HG03175 (cell line): ENCODE data around the gene CLIC5.

ENCODE experiments used
- ATAC-seq: cut with Tn5 transposase; IDR thresholded peaks from one replicate; pipeline ENCODE4 v1.9.1; 2021; ENCODE audit warnings: mild to moderate bottlenecking, moderate library complexity; ENCODE audit not compliant: unreplicated experiment

Gene CLIC5

DNA sequence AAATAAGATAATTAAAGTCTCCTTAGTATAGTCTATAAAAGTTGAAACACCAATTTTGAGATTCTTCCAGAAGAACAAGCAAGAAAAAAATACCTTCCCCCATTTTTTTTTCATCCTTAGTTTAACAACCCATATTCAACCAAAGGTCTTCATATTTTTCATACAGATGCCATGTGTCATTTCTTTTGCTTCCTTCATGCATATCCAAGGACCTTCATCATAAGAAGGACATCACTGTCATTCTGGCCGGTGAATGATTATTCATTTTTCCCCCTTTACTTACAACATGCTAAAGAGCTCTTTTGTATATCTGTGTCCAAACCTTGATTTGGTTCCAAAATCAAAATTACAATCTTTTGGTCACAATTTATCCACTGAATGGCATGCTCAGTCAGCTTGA lies 21.3 kb upstream of the CLIC5 start:
- no peak for ATAC-seq

DNA sequence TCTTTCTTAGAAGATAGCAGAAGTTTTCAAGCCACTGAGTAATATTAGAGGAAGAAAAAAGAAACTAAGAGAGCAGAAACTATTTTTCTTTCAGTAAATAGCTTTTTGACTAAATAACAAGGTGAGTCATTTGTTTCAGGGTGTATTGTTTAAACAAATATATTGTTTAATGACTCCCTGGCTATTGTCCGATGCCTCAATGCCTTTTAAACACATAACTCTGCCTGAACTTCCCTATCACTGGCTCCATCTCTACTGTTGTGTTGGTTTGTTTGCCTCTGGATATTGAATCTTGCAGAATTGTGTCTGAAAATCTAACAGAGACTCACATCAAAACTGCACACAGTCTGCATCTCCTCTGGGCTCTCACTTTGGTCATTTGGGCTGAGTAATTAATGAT lies 19.6 kb upstream of the CLIC5 start:
- no peak for ATAC-seq

DNA sequence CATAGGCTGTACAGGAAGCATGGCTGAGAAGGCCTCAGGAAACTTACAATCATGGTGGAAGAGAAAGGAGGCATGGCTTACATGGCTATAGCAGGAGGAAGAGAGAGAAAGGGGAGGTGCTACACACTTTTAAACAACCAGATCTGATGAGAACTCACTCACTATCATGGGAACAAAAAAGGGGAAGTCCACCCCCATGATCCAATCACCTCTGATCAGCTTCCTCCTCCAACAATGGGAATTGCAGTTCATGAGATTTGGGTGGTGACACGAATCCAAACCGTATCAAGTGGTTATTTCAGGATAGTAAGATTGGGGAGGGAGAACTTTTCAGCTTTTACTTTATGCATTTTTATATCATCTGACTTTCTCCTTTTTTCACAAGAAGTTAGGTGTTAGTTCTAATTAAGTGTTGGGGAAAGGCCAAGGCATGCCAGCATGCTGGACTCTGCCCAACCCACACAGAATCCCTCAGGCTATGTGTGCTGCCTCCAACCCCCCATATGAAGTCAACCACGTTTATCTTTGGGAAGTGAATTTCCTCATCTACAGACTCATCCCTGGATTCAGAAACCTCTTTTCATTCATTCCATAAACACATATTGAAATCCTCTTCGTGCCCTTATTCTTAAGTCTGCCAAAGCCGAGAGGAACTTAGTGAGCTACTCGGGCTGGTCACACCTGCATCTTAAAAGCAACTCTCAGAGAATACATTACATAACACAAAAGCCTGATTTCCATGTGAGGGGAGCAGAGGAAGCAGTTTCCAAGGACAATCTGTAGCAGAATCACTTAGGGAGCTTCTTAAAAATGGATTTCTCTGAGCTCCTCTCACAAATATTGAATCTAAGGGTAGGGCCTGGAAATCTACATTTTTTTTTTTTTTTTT lies 16.7 kb upstream of the CLIC5 start:
- no peak for ATAC-seq

GRCh38 chr6:46029602-46030001 lies 13.9 kb upstream of the CLIC5 start:
- no peak for ATAC-seq

DNA sequence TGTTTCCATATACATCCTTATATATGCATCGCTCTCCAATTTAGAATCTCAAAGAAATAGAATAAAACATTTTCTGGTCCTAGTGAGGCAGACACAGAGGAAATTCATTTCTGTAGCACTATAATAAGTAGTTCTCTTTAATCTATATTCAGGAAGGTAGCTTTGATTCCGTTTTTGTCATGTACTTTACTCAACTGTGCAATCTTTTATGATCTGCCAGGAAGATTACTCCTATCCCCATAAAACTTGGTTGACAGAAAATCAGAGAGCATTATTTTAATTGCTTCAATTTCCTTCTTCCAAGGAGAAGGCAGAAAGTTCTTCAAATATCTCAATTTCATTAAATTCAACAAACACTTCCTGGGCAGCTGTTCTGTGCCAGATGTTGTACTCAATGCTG lies 10.6 kb upstream of the CLIC5 start:
- ATAC-seq = no peak

GRCh38 chr6:46025573-46025972 lies 9.9 kb upstream of the CLIC5 start:
- ATAC-seq = no peak

DNA sequence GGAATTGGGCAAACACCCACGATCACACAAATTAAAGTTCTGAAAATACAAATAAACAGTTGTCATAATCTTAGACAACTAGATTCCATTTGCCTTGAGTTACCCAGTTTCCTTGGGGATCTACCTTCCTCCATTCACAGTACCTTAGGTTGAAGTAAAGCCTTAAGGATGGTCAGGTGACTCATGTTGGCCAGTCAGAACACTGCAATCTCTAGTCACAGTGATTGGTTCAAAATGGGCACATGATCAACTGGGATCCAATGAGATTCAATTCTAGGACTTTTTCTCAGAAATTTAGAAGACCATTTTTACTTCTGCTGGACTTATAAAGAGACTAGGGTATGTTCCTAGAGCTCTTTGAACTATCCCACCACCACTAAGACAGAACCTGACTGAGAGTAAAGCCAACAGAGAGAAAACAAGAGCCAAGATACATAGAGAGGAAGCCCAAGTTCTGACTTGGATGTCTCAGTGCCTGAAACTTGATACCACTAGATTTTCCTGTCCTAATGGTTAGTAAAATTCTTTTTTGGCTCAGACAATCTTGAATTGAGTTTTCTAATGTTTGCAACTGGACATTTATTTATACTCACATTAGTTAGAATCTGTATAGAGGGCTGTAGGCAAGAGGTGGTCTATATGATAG lies 8.6 kb upstream of the CLIC5 start:
- no peak for ATAC-seq

GRCh38 chr6:46023216-46023915 lies 7.7 kb upstream of the CLIC5 start:
- no peak for ATAC-seq

GRCh38 chr6:46022106-46022948 lies 6.7 kb upstream of the CLIC5 start:
- ATAC-seq = no peak

- ATAC-seq = no peak
Observed at GRCh38 chr6:46017726-46018125, 2.1 kb upstream of the CLIC5 start.

DNA sequence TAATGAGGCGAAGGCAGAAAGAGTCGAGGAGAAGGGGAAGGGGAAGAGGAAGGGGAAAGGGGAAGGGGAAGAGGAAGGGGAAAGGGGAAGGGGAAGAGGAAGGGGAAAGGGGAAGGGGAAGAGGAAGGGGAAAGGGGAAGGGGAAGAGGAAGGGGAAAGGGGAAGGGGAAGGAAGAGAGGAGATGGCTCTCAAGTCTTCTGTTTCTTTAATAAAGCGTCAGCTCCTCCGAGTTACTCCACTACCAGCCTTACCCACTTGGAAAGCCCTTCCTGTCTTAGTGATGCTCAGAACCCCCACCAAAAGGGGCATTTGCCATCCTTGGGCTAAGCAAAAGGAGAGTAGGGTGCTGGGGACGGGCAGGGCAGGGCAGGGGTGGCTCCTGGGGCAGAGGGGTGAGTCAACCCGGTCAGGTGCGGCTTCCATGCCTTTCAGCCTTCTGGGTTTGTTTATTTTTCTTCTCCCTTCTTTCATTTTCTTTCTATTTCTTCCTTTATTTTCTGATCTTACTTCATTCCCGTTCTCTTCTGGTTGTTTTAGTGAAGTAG lies 476 bp upstream of the CLIC5 start:
- ATAC-seq = no peak

- ATAC-seq = no peak
Observed at GRCh38 chr6:46014511-46015118, 1.0 kb downstream of the CLIC5 start.

GRCh38 chr6:46014046-46014445 lies 1.6 kb downstream of the CLIC5 start:
- ATAC-seq = no peak

- no peak for ATAC-seq
Observed at GRCh38 chr6:46013639-46014038, 2.0 kb downstream of the CLIC5 start.

- ATAC-seq = no peak
Observed at GRCh38 chr6:46012834-46013233, 2.8 kb downstream of the CLIC5 start.

GRCh38 chr6:46011188-46012085 lies 4.2 kb downstream of the CLIC5 start:
- peak; percentile 96 for ATAC-seq

GRCh38 chr6:46010771-46011170 lies 4.9 kb downstream of the CLIC5 start:
- ATAC-seq = no peak

DNA sequence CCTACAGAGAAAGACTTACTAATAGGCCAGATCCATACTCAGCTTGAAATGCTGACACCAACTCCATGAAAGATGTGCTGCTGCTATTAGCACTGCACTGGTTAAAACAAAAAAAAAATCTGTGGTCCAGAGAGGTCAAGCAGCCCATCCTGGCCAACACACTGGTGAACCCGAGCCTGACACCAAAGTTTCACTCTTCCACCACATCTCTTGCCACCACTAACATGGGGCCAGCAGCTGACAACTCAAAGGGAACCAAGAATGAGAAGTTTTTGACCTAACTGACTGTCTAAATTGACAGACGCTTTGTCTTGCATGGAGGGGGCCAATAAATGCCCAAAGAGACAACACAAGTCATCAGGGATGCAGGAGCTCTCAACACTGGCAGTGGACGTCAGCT lies 5.4 kb downstream of the CLIC5 start:
- ATAC-seq = no peak

DNA sequence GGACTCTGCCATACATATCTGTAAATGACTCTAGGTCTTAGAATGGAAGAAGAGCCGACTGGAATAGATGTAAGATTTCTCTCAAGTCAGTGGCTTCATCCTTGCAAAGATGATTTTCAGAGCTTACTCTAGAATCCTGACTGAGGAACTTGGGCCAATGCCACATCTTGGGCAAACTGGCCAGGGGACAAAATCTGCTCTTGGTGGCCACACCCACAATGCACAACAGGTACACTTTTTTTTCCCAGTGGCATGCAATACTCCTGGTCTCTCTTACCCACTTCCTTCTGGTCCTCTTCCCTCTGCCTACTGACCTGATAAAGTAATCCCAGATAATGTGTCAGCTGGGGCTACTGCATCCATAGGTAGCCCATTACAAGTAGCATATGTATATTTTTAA lies 13.4 kb downstream of the CLIC5 start:
- no peak for ATAC-seq
